PC-3 (cell line): ENCODE results near the gene TUBA3D. TPM values are rescaled to one million over a fixed set of nuclear protein-coding genes. Genes with fewer than 3 reads are reported as not detected.
"Not testable (repeated sequence)": the region's sequence is repeated elsewhere in the genome, so short reads cannot be mapped to it uniquely, and the experiment has no call there.

Experiments used
- ATAC-seq: fragments of 200-7000 bp; cut with Tn5 transposase; 2 replicates; pipeline ENCODE4 v1.9.1; 2020; ENCODE audit warnings: mild to moderate bottlenecking, moderate library complexity
- BruUV-seq: library from RNA; stranded (reverse); fragments of 400-500 nt; replicated peaks from 2 replicates; lab custom pipeline; 2021; lab: Mats Ljungman, UMichigan
- CTCF ChIA-PET: fragments of 300-600 bp; sonication (Branson Sonifier 250); formaldehyde crosslinking; loops from one replicate; lab custom pipeline; 2022; ENCODE audit warnings: antibody characterized with exemption; lab: Charles Lee
- POLR2A ChIA-PET: fragments of 300-600 bp; sonication (Branson Sonifier 250); formaldehyde crosslinking; loops from one replicate; lab custom pipeline; 2022; ENCODE audit warnings: antibody characterized with exemption; ENCODE audit not compliant: unreplicated experiment; lab: Charles Lee
- DNase-seq: peaks from one replicate; pipeline ENCODE4 v3.0.0-alpha.2; 2015
- H2AFZ ChIP-seq: fragments of 300-600 bp; sonication (generic); 2 replicates; pipeline ENCODE4 v1.6.0; 2016; ENCODE audit warnings: antibody characterized with exemption, low read length
- H3F3A ChIP-seq: fragments of 300-600 bp; sonication (generic); one replicate; pipeline ENCODE4 v1.6.0; 2017; ENCODE audit warnings: antibody characterized with exemption, low read length, control low read depth, mild to moderate bottlenecking; ENCODE audit not compliant: unreplicated experiment
- H3K27ac ChIP-seq: fragments of 300-600 bp; sonication (generic); 2 replicates; pipeline ENCODE4 v1.5.1; 2016; ENCODE audit warnings: mild to moderate bottlenecking, low read length
- H3K27me3 ChIP-seq: fragments of 300-600 bp; sonication (generic); 2 replicates; pipeline ENCODE4 v1.6.1; 2016; ENCODE audit warnings: low read length, mixed read lengths
- H3K36me3 ChIP-seq: fragments of 300-600 bp; sonication (generic); 2 replicates; pipeline ENCODE4 v1.6.1; 2016; ENCODE audit warnings: low read depth, mixed run types, low read length, mixed read lengths
- H3K4me1 ChIP-seq: fragments of 300-600 bp; sonication (generic); 2 replicates; pipeline ENCODE4 v1.5.1; 2016; ENCODE audit warnings: low read length; ENCODE audit not compliant: insufficient read depth
- H3K4me2 ChIP-seq: fragments of 300-600 bp; sonication (generic); 2 replicates; pipeline ENCODE4 v1.6.0; 2016; ENCODE audit warnings: low read length
- H3K4me3 ChIP-seq: fragments of 300-600 bp; sonication (generic); 2 replicates; pipeline ENCODE4 v1.5.1; 2016; ENCODE audit warnings: mild to moderate bottlenecking, low read length, mixed read lengths
- H3K79me2 ChIP-seq: fragments of 300-600 bp; sonication (generic); 2 replicates; pipeline ENCODE4 v1.6.1; 2017; ENCODE audit warnings: low read length, mixed read lengths
- H3K9ac ChIP-seq: fragments of 300-600 bp; sonication (generic); 2 replicates; pipeline ENCODE4 v1.6.0; 2016; ENCODE audit warnings: mild to moderate bottlenecking, low read length
- H3K9me2 ChIP-seq: fragments of 300-600 bp; sonication (generic); replicated peaks from 2 replicates; pipeline ENCODE4 v1.6.1; 2016; ENCODE audit warnings: mixed run types, low read length, mixed read lengths
- H3K9me3 ChIP-seq: fragments of 300-600 bp; sonication (generic); 2 replicates; pipeline ENCODE4 v1.6.1; 2016; ENCODE audit warnings: low read length, mixed read lengths
- H4K20me1 ChIP-seq: fragments of 300-600 bp; sonication (generic); 2 replicates; pipeline ENCODE4 v1.6.1; 2016; ENCODE audit warnings: low read length, mixed read lengths
- CTCF ChIP-seq: fragments of 300-600 bp; sonication (generic); conservative IDR thresholded peaks from 2 replicates; pipeline ENCODE4 v1.5.1; 2017; ENCODE audit warnings: antibody characterized with exemption, low read depth, mild to moderate bottlenecking, low read length
- EZH2 ChIP-seq: fragments of 300-600 bp; sonication (generic); IDR thresholded peaks from one replicate; pipeline ENCODE4 v1.6.1; 2017; ENCODE audit warnings: antibody characterized with exemption, mild to moderate bottlenecking, low read length; ENCODE audit not compliant: unreplicated experiment
- EZH2phosphoT487 ChIP-seq: fragments of 300-600 bp; sonication (generic); IDR thresholded peaks from 2 replicates; pipeline ENCODE4 v1.6.1; 2018; ENCODE audit warnings: mild to moderate bottlenecking, antibody characterized with exemption, low read length, borderline replicate concordance
- intact Hi-C: fragments of 100-400 bp; cut with micrococcal nuclease; formaldehyde crosslinking; loops from 2 replicates; pipeline ENCODE4 v1.9.0; 2023
- total RNA-seq: library from RNA; depleted of rRNA; stranded (reverse); fragments of >200 nt; gene quantifications from 2 replicates; pipeline ENCODE4 v1.2.3, GENCODE V29; 2014

The TUBA3D gene
- total RNA-seq, 1 experiment from 2014 or later: not detected

- no peaks in the 10 kb centered on the region for H3K79me2 ChIP-seq
- no peak for DNase-seq
Observed at GRCh38 chr2:131517106-131517831, 41.4 kb downstream of the TUBA3D start.

DNA sequence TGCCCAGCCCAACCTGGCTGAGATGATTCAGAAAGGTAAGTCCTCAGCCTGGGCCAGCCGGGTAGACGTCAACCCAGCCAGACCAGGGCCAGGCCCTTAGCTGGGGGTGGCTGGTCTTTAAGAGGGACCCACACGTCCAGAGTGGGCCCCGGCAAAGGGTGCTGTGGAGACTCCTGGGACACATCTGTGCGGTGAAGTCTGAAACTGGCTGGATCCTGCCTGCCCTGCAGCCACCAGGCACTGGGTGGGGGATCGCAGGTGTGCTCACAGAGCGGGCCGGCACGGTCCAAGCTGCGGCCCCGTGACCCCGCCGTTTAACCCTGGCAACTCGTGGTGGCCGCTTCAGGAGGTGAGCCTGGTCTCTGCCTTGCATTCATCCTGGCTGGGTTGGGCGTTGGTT lies 41.9 kb downstream of the TUBA3D start:
- H3F3A ChIP-seq, POLR2A ChIA-PET, H2AFZ ChIP-seq, H3K9me2 ChIP-seq, BruUV-seq, H3K27me3 ChIP-seq, DNase-seq, H3K27ac ChIP-seq, H3K9me3 ChIP-seq, H3K36me3 ChIP-seq, H4K20me1 ChIP-seq, H3K79me2 ChIP-seq, H3K9ac ChIP-seq, H3K4me1 ChIP-seq, H3K4me3 ChIP-seq, CTCF ChIA-PET, intact Hi-C loops, ATAC-seq, H3K4me2 ChIP-seq: not testable (repeated sequence)

More at GRCh38 chr2:131517106-131517831, 41.4 kb downstream of the TUBA3D start:
- Histone ChIP-seq H3F3A (no peaks in the 10 kb centered on the region), H3K27me3 (no peaks in the 10 kb centered on the region), H3K9me2 (no peaks in the 10 kb centered on the region), H3K9me3 (no peaks in the 10 kb centered on the region), H3K4me1 (no peaks in the 10 kb centered on the region), H3K36me3 (no peaks in the 10 kb centered on the region), H3K9ac (no peak overlapping the region), H2AFZ (no peak overlapping the region), H4K20me1 (no peaks in the 10 kb centered on the region), H3K27ac (no peak overlapping the region), H3K4me3 (no peak overlapping the region), H3K4me2 (no peak overlapping the region)
- POLR2A ChIA-PET: no interaction called here
- TF ChIP-seq CTCF (no peak), EZH2 (no peak), EZH2phosphoT487 (no peak)
- BruUV-seq: no TSS peak
- no peak for ATAC-seq
- CTCF ChIA-PET: no interaction called here
- intact Hi-C loops: no loop called here

DNA sequence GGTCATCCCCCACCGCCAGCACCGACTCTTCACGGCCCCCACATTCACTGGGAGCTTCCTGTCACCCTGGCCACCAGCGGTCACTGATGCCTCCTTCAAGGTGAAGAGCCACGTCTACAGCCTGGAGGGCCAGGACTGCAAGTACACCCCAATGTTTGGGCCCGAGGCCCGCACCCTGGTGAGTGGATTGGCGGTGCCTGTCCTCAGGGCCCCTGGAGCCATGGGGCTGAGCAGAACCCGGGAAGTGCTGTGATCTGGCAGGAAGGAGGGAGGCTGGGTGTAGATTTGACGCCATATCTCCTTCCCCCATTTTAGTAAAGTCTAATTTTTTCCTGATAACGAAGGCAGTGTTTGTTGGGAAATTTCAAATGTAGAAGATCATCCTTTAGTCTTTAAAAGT lies 42.6 kb downstream of the TUBA3D start:
- POLR2A ChIA-PET, CTCF ChIA-PET: not testable (repeated sequence)

DNA sequence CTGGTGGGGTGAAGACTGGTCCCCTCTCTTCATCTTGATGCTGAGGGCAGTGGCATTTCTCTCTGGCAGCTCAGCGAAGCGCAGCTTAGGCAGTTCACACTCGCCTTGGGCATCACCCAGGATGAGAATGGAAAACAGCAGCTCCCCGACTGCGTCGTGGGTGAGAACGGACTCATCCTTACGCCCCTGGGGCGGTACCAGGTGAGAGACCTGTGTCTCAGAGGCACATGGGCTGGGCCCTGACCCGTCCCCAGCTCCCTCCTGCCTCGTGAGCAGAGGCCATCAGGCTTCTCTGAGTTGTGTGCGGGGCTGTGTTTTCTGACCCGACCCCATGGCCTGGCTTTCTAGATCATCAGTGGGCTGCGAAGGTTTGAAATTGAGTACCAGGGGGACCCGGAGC lies 43.5 kb downstream of the TUBA3D start:
- POLR2A ChIA-PET: no interaction called here
- H3K79me2 ChIP-seq: no peaks in the 10 kb centered on the region
- H3K9me3 ChIP-seq: no peaks in the 10 kb centered on the region
- H3K27me3 ChIP-seq: no peaks in the 10 kb centered on the region
- no peak overlapping the region for H3K27ac ChIP-seq
- DNase-seq (no peak), ATAC-seq (no peak)
- no peaks in the 10 kb centered on the region for H3K9me2 ChIP-seq
- H2AFZ ChIP-seq: no peak overlapping the region
- BruUV-seq: no TSS peak
- no peak overlapping the region for H3K4me2 ChIP-seq
- CTCF ChIA-PET: no interaction called here
- intact Hi-C loops: no loop called here
- H3K9ac ChIP-seq: no peak overlapping the region
- no peaks in the 10 kb centered on the region for H3K4me1 ChIP-seq
- no peak overlapping the region for H3K4me3 ChIP-seq
- H3F3A ChIP-seq: no peaks in the 10 kb centered on the region
- TF ChIP-seq EZH2 (no peak), CTCF (no peak), EZH2phosphoT487 (no peak)
- H3K36me3 ChIP-seq: no peaks in the 10 kb centered on the region
- no peaks in the 10 kb centered on the region for H4K20me1 ChIP-seq

More for the DNA sequence above, 42.6 kb downstream of the TUBA3D start:
- H3K36me3 ChIP-seq, ATAC-seq, H3F3A ChIP-seq, H3K27ac ChIP-seq, H3K79me2 ChIP-seq, H3K4me1 ChIP-seq, intact Hi-C loops, BruUV-seq, H3K9ac ChIP-seq, H3K4me2 ChIP-seq, H3K9me2 ChIP-seq, H3K9me3 ChIP-seq, H4K20me1 ChIP-seq, H3K4me3 ChIP-seq, DNase-seq, H3K27me3 ChIP-seq, H2AFZ ChIP-seq: not testable (repeated sequence)

GRCh38 chr2:131519871-131520470 lies 44.1 kb downstream of the TUBA3D start:
- H3K27me3 ChIP-seq, H3K79me2 ChIP-seq, H3K9me2 ChIP-seq, H2AFZ ChIP-seq, H3K4me3 ChIP-seq, DNase-seq, BruUV-seq, ATAC-seq, H3K9ac ChIP-seq, intact Hi-C loops, POLR2A ChIA-PET, H3K27ac ChIP-seq, CTCF ChIA-PET, H4K20me1 ChIP-seq, H3K9me3 ChIP-seq, H3F3A ChIP-seq, H3K4me2 ChIP-seq, H3K36me3 ChIP-seq, H3K4me1 ChIP-seq: not testable (repeated sequence)
